GM23338 (cell line): ENCODE results near the gene ZGPAT. TPM values are rescaled to one million over a fixed set of nuclear protein-coding genes. Genes with fewer than 3 reads are reported as not detected.

Source experiments
- ATAC-seq: fragments of 200-7000 bp; cut with Tn5 transposase; 3 replicates; pipeline ENCODE4 v1.9.1; 2020
- DNase-seq: peaks from one replicate; pipeline ENCODE4 v3.0.0-alpha.2; 2015; ENCODE audit warnings: low spot score
- H2AFZ ChIP-seq: fragments of 200-600 bp; sonication (generic); 2 replicates; pipeline ENCODE4 v1.8.0; 2016; ENCODE audit warnings: antibody characterized with exemption, mild to moderate bottlenecking, moderate library complexity
- H3F3A ChIP-seq: fragments of 200-600 bp; sonication (generic); replicated peaks from 2 replicates; pipeline ENCODE4 v1.8.0; 2017; ENCODE audit warnings: antibody characterized with exemption, mixed run types, low read depth
- H3K27ac ChIP-seq: fragments of 200-600 bp; sonication (generic); 2 replicates; pipeline ENCODE4 v1.6.1; 2016; ENCODE audit warnings: low read depth
- H3K27me3 ChIP-seq: fragments of 200-600 bp; sonication (generic); 2 replicates; pipeline ENCODE4 v1.8.0; 2016; ENCODE audit warnings: mild to moderate bottlenecking, mixed run types, moderate library complexity; ENCODE audit not compliant: insufficient read depth
- H3K36me3 ChIP-seq: fragments of 200-600 bp; sonication (generic); 2 replicates; pipeline ENCODE4 v1.8.0; 2016; ENCODE audit warnings: mild to moderate bottlenecking; ENCODE audit not compliant: insufficient read depth
- H3K4me1 ChIP-seq: fragments of 200-600 bp; sonication (generic); 2 replicates; pipeline ENCODE4 v1.8.0; 2016; ENCODE audit warnings: mild to moderate bottlenecking, moderate library complexity; ENCODE audit not compliant: insufficient read depth
- H3K4me2 ChIP-seq: fragments of 200-600 bp; sonication (generic); 2 replicates; pipeline ENCODE4 v1.7.1; 2017; ENCODE audit warnings: mixed run types
- H3K4me3 ChIP-seq: fragments of 200-600 bp; sonication (generic); 2 replicates; pipeline ENCODE4 v1.6.1; 2016; ENCODE audit warnings: mixed run types
- H3K79me2 ChIP-seq: fragments of 200-600 bp; sonication (generic); replicated peaks from 2 replicates; pipeline ENCODE4 v1.8.0; 2017; ENCODE audit warnings: mild to moderate bottlenecking; ENCODE audit not compliant: insufficient read depth
- H3K9me2 ChIP-seq: fragments of 200-600 bp; sonication (generic); 2 replicates; pipeline ENCODE4 v1.8.0; 2017; ENCODE audit not compliant: insufficient read depth
- H4K20me1 ChIP-seq: fragments of 200-600 bp; sonication (generic); replicated peaks from 2 replicates; pipeline ENCODE4 v1.8.0; 2017; ENCODE audit warnings: mild to moderate bottlenecking; ENCODE audit not compliant: insufficient read depth
- H3K27ac Mint-ChIP-seq: 2 replicates; pipeline ENCODE4 v1.8.0; 2020; ENCODE audit warnings: inconsistent platforms, mild to moderate bottlenecking, moderate library complexity, mixed read lengths
- H3K27me3 Mint-ChIP-seq: 3 replicates; pipeline ENCODE4 v1.8.0; 2022; ENCODE audit warnings: low read depth, mild to moderate bottlenecking, moderate library complexity, mixed read lengths, inconsistent platforms; ENCODE audit not compliant: insufficient read depth, poor library complexity
- H3K36me3 Mint-ChIP-seq: 3 replicates; pipeline ENCODE4 v1.8.0; 2021; ENCODE audit warnings: low read depth, mild to moderate bottlenecking, inconsistent platforms, moderate library complexity, mixed read lengths
- H3K4me1 Mint-ChIP-seq: 3 replicates; pipeline ENCODE4 v1.8.0; 2020; ENCODE audit warnings: mild to moderate bottlenecking, inconsistent platforms, mixed read lengths
- H3K4me3 Mint-ChIP-seq: 3 replicates; pipeline ENCODE4 v1.8.0; 2021; ENCODE audit warnings: moderate library complexity, mild to moderate bottlenecking, inconsistent platforms, mixed read lengths
- H3K9me3 Mint-ChIP-seq: 3 replicates; pipeline ENCODE4 v1.8.0; 2020; ENCODE audit warnings: moderate library complexity, mild to moderate bottlenecking, inconsistent platforms, mixed read lengths
- CREB1 ChIP-seq: fragments of 250-450 bp; sonication (Bioruptor Pico); IDR thresholded peaks from 2 replicates; pipeline ENCODE4 v1.5.0; 2020; ENCODE audit warnings: low read depth, mild to moderate bottlenecking, moderate library complexity
- CTCF ChIP-seq, 2 experiments: fragments of 200-600 bp in 1 of 2; sonication (generic) in 1 of 2; conservative IDR thresholded peaks; 2 replicates each; pipeline versions ENCODE4 v1.5.1 to v1.6.1; 2016 to 2017; ENCODE audit warnings: antibody characterized with exemption in 2 of 2, low read depth in 2 of 2, mild to moderate bottlenecking in 2 of 2, moderate library complexity in 1 of 2
- ETS1 ChIP-seq: IDR thresholded peaks from 2 replicates; pipeline ENCODE4 v1.6.1; 2016; ENCODE audit warnings: antibody characterized with exemption
- EZH2 ChIP-seq: fragments of 200-600 bp; sonication (generic); IDR thresholded peaks from one replicate; pipeline ENCODE4 v1.8.0; 2017; ENCODE audit warnings: antibody characterized with exemption, mild to moderate bottlenecking, low read depth; ENCODE audit not compliant: unreplicated experiment
- EZH2phosphoT487 ChIP-seq: fragments of 200-600 bp; sonication (generic); IDR thresholded peaks from one replicate; pipeline ENCODE4 v1.8.1; 2018; ENCODE audit warnings: antibody characterized with exemption; ENCODE audit not compliant: unreplicated experiment
- NANOG ChIP-seq: IDR thresholded peaks from 2 replicates; pipeline ENCODE4 v1.6.1; 2016; ENCODE audit warnings: antibody characterized with exemption, borderline replicate concordance
- POLR2AphosphoS5 ChIP-seq: IDR thresholded peaks from 2 replicates; pipeline ENCODE4 v1.6.1; 2016; ENCODE audit warnings: antibody characterized with exemption, low read depth
- REST ChIP-seq: IDR thresholded peaks from one replicate; pipeline ENCODE4 v1.6.1; 2018; ENCODE audit warnings: antibody characterized with exemption; ENCODE audit not compliant: unreplicated experiment
- ZNF331 ChIP-seq: fragments of 250-450 bp; sonication (Bioruptor Pico); IDR thresholded peaks from 2 replicates; pipeline ENCODE4 v1.5.0; 2020; ENCODE audit warnings: low read depth, mild to moderate bottlenecking, moderate library complexity
- polyA plus RNA-seq: library from polyadenylated mRNA; unstranded; fragments of >200 nt; fragmentation: Nextera tagmentation; extraction: Ambion mirVana; gene quantifications from 2 replicates; pipeline ENCODE4 v1.2.1, GENCODE V29; 2016
- total RNA-seq: library from RNA; depleted of rRNA; stranded (reverse); fragments of >200 nt; shearing (Covaris generic); gene quantifications from 2 replicates; pipeline ENCODE4 v1.2.3, GENCODE V29; 2014

Gene ZGPAT
- total and polyA plus RNA-seq, 2 experiments from 2014 or later = 25.0 to 39.2 TPM

GRCh38 chr20:63706027-63706695, 1.7 kb upstream of the ZGPAT start (continued):
- no peak for TF ChIP-seq POLR2AphosphoS5
- no peak for TF ChIP-seq ETS1
- TF ChIP-seq REST = no peak
- TF ChIP-seq NANOG = no peak
- TF ChIP-seq CREB1 (CRISPR knock-in tag) = no peak
- TF ChIP-seq EZH2 = no peak
- TF ChIP-seq ZNF331 (CRISPR knock-in tag) = no peak

GRCh38 chr20:63706852-63707557, 834 bp upstream of the ZGPAT start:
- peaks cover 14% of the 10 kb centered on the region for H4K20me1 ChIP-seq
- H3K36me3 ChIP-seq = no peaks in the 10 kb centered on the region
- peak overlapping the region; percentile 88 for H3K4me3 Mint-ChIP-seq
- peaks cover 10% of the 10 kb centered on the region for H3K4me1 Mint-ChIP-seq
- H3K27me3 Mint-ChIP-seq = peaks cover 12% of the 10 kb centered on the region
- H2AFZ ChIP-seq = no peak overlapping the region
- peak; percentile 65 for DNase-seq
- H3K9me3 Mint-ChIP-seq = no peaks in the 10 kb centered on the region
- no peak overlapping the region for H3K27ac ChIP-seq
- TF ChIP-seq EZH2phosphoT487 (no peak), CTCF (conservative IDR thresholded peaks at IDR 0.05; ENCODE audit: low read depth in 2 of 2) (peak; percentile 44 to 72)
- peaks cover 43% of the 10 kb centered on the region for H3K79me2 ChIP-seq
- ATAC-seq = peak; percentile 35
- no peak overlapping the region for H3K27ac Mint-ChIP-seq
- H3K4me2 ChIP-seq = peak overlapping the region; percentile 93
- H3K9me2 ChIP-seq = no peaks in the 10 kb centered on the region
- no peaks in the 10 kb centered on the region; the same call in 1 of the 2 replicates for H3K4me1 ChIP-seq
- peaks cover 11% of the 10 kb centered on the region; the same call in 1 of the 2 replicates for H3F3A ChIP-seq
- no peaks in the 10 kb centered on the region for H3K27me3 ChIP-seq
- peak overlapping the region; percentile 85 for H3K4me3 ChIP-seq
- H3K36me3 Mint-ChIP-seq = peaks cover 42% of the 10 kb centered on the region
